K562 (cell line): ENCODE data around the gene ACOT7. TPM values are rescaled to one million over a fixed set of nuclear protein-coding genes. Genes with fewer than 3 reads are reported as not detected.
A peak's percentile ranks its signal among the peaks of the same experiment; 100 is the strongest.
"Not testable (repeated sequence)": the region's sequence is repeated elsewhere in the genome, so short reads cannot be mapped to it uniquely, and the experiment has no call there.

ENCODE experiments used
- ATAC-seq: fragments of 200-7000 bp; cut with Tn5 transposase; 3 replicates; pipeline ENCODE4 v1.9.1; 2020; ENCODE audit warnings: moderate library complexity
- BruUV-seq: library from RNA; stranded (reverse); fragments of 400-500 nt; replicated peaks from 2 replicates; lab custom pipeline; 2021; lab: Mats Ljungman, UMichigan
- CTCF ChIA-PET: fragments of 300-600 bp; formaldehyde crosslinking; extraction: SDS; loops from one replicate; lab custom pipeline; 2021; ENCODE audit warnings: low intra/inter-chr PET ratio; lab: Yijun Ruan, JAX
- POLR2A ChIA-PET: fragments of 300-600, 350-650 bp; sonication (Branson Sonifier 250); formaldehyde crosslinking; extraction: SDS; loops from one replicate; lab custom pipeline; 2021; ENCODE audit warnings: antibody characterized with exemption, inconsistent platforms; lab: Yijun Ruan, JAX
- DNase-seq, 4 experiments: peaks; one replicate each; pipeline versions ENCODE4 v3.0.0 to v3.0.0-alpha.2; 2011 to 2018; ENCODE audit warnings: low spot score in 3 of 4, mixed read lengths in 3 of 4; ENCODE audit errors: extremely low read depth in 1 of 4
- FAIRE-seq: peaks from 2 replicates; lab custom pipeline; 2011; peaks lifted over from hg19 to GRCh38; lab: Jason Lieb, UNC
- H2AFZ ChIP-seq: 2 replicates; pipeline ENCODE4 v1.6.0; 2011; ENCODE audit warnings: low read depth, low read length, control low read depth, inconsistent platforms
- H3K27ac ChIP-seq: fragments of 200-600 bp; 3 replicates; pipeline ENCODE4 v1.8.0; 2011; ENCODE audit warnings: low read depth, mild to moderate bottlenecking, control low read depth, inconsistent platforms, low read length, moderate library complexity, mixed read lengths; ENCODE audit errors: extremely low read depth
- H3K27me3 ChIP-seq, 2 experiments: fragments of 300-600 bp in 1 of 2; 2 replicates in 1 of 2; 3 replicates in 1 of 2; pipeline versions ENCODE4 v1.6.0 to v1.8.0; 2011; ENCODE audit warnings: inconsistent platforms in 2 of 2, low read length in 2 of 2, mild to moderate bottlenecking in 1 of 2, mixed read lengths in 1 of 2, moderate library complexity in 1 of 2; ENCODE audit not compliant: control insufficient read depth in 2 of 2, insufficient read depth in 2 of 2
- H3K36me3 ChIP-seq: fragments of 300-600 bp; 3 replicates; pipeline ENCODE4 v1.8.0; 2011; ENCODE audit warnings: mild to moderate bottlenecking, low read length, inconsistent platforms; ENCODE audit not compliant: control insufficient read depth, insufficient read depth
- H3K4me1 ChIP-seq, 2 experiments: fragments of 200-600 bp in 1 of 2; replicated peaks in 1 of 2; 2 replicates in 1 of 2; 3 replicates in 1 of 2; pipeline versions ENCODE4 v1.5.1 to v1.8.0; 2011; ENCODE audit warnings: inconsistent platforms in 2 of 2, low read length in 2 of 2, mild to moderate bottlenecking in 1 of 2, mixed read lengths in 1 of 2, moderate library complexity in 1 of 2; ENCODE audit not compliant: control insufficient read depth in 2 of 2, insufficient read depth in 2 of 2
- H3K4me2 ChIP-seq: 2 replicates; pipeline ENCODE4 v1.6.1; 2011; ENCODE audit warnings: low read length, control low read depth, inconsistent platforms, mixed read lengths; ENCODE audit not compliant: insufficient read depth
- H3K4me3 ChIP-seq: fragments of 200-600 bp; sonication (generic), shearing (Covaris generic); 2 replicates; pipeline ENCODE4 v1.5.1; 2016; ENCODE audit warnings: control low read depth, inconsistent platforms
- H3K79me2 ChIP-seq: fragments of 200-600 bp; 3 replicates; pipeline ENCODE4 v1.8.0; 2011; ENCODE audit warnings: low read length, inconsistent platforms; ENCODE audit not compliant: control insufficient read depth, insufficient read depth
- H3K9ac ChIP-seq, 2 experiments: 2 replicates each; pipeline versions ENCODE4 v1.6.0 to v1.6.1; 2011; ENCODE audit warnings: low read depth in 2 of 2, low read length in 2 of 2, control low read depth in 1 of 2, inconsistent platforms in 1 of 2, mild to moderate bottlenecking in 1 of 2, mixed read lengths in 1 of 2; ENCODE audit not compliant: insufficient read depth in 1 of 2
- H3K9me1 ChIP-seq: one replicate; pipeline ENCODE4 v1.6.0; 2011; ENCODE audit warnings: inconsistent platforms, mild to moderate bottlenecking, low read length, moderate library complexity; ENCODE audit not compliant: control insufficient read depth, insufficient read depth
- H3K9me3 ChIP-seq: replicated peaks from 2 replicates; pipeline ENCODE4 v1.5.1; 2011; ENCODE audit warnings: low read depth, low read length, inconsistent platforms; ENCODE audit not compliant: control insufficient read depth, insufficient read depth
- H4K20me1 ChIP-seq: replicated peaks from 2 replicates; pipeline ENCODE4 v1.6.1; 2011; ENCODE audit warnings: low read length, inconsistent platforms, mixed read lengths; ENCODE audit not compliant: control insufficient read depth, insufficient read depth
- ARID3B ChIP-seq: fragments of 250-450 bp; sonication (Bioruptor Pico); IDR thresholded peaks from 2 replicates; pipeline ENCODE4 v1.4.0; 2020; ENCODE audit warnings: borderline replicate concordance
- POLR2A ChIP-seq: fragments of 450-650 bp; conservative IDR thresholded peaks from 2 replicates; pipeline ENCODE4 v1.6.1; 2016
- YY1 ChIP-seq, 3 experiments: IDR thresholded peaks; 2 replicates each; pipeline ENCODE4 v1.6.1; 2011; ENCODE audit warnings: low read length in 2 of 3, mild to moderate bottlenecking in 2 of 3, moderate library complexity in 2 of 3, borderline replicate concordance in 1 of 3, control low read depth in 1 of 3, low read depth in 1 of 3; ENCODE audit not compliant: insufficient read depth in 3 of 3, insufficient replicate concordance in 2 of 3, control insufficient read depth in 1 of 3, insufficient read length in 1 of 3; ENCODE audit errors: extremely low read depth in 1 of 3
- ZBTB1 ChIP-seq: sonication (generic); formaldehyde crosslinking; IDR thresholded peaks from 2 replicates; pipeline ENCODE4 v1.8.1; 2023; ENCODE audit warnings: missing genetic modification reagents, low read depth, mild to moderate bottlenecking, borderline replicate concordance
- ZC3H4 ChIP-seq: sonication (generic); formaldehyde crosslinking; IDR thresholded peaks from 2 replicates; pipeline ENCODE4 v1.9.0; 2021; ENCODE audit warnings: missing genetic modification reagents, borderline replicate concordance
- ZNF263 ChIP-seq: sonication (generic); formaldehyde crosslinking; IDR thresholded peaks from 2 replicates; pipeline ENCODE4 v1.8.0; 2022; ENCODE audit warnings: mild to moderate bottlenecking, missing genetic modification reagents, borderline replicate concordance
- ZNF740 ChIP-seq, 3 experiments: fragments of 200-800 bp in 1 of 3; sonication (Bioruptor generic) in 1 of 3; sonication (generic) in 1 of 3; formaldehyde crosslinking in 1 of 3; IDR thresholded peaks; 2 replicates each; pipeline versions ENCODE4 v1.6.1 to v1.8.0; 2016 to 2022; ENCODE audit warnings: mild to moderate bottlenecking in 2 of 3, missing compliant biosample characterization in 2 of 3, missing genetic modification characterization in 2 of 3, missing genetic modification reagents in 1 of 3
- WGBS: fragments of 100-300 bp; shearing (Covaris generic); methylation state at CpG from one replicate; pipeline ENCODE4 v1.1.6; 2016; ENCODE audit warnings: low coverage, mixed read lengths; ENCODE audit not compliant: insufficient coverage; ENCODE audit errors: missing lambda C conversion rate; 5-methylcytosine and 5-hydroxymethylcytosine counted together
- in situ Hi-C: fragments of 300-500 bp; cut with MboI; formaldehyde crosslinking; loops from 4 replicates; pipeline ENCODE4 v1.15.0; 2018; ENCODE audit warnings: inconsistent platforms, mixed read lengths
- intact Hi-C: fragments of 100-400 bp; cut with micrococcal nuclease; formaldehyde crosslinking; loops from 2 replicates; pipeline ENCODE4 v1.14.2; 2022
- polyA plus RNA-seq, 8 experiments: library from polyadenylated mRNA; depleted of rRNA in 4 of 8; stranded (reverse) in 5 of 8; unstranded in 3 of 8; fragments of >200 nt; fragmentation: Nextera tagmentation in 2 of 8; fragmentation: Illumina TruSeq in 1 of 8; extraction: Ambion mirVana in 2 of 8; extraction: Trizol in 1 of 8; gene quantifications; 2 replicates each; pipeline versions ENCODE4 v1.2.1 to v1.2.3, GENCODE V29; 2011 to 2014; ENCODE audit warnings: inconsistent platforms in 1 of 8, missing spikeins in 1 of 8
- total RNA-seq, 7 experiments: library from RNA; depleted of rRNA in 6 of 7; stranded (reverse); fragments of >200 nt in 6 of 7; fragmentation: Illumina TruSeq in 2 of 7; extraction: Trizol in 2 of 7; gene quantifications; 2 replicates each; pipeline versions ENCODE4 v1.2.1 to v1.2.3, GENCODE V29; 2011 to 2021; ENCODE audit warnings: low replicate concordance in 1 of 7

The ACOT7 gene
- total and polyA plus RNA-seq, 9 of the 15 experiments (the other 6 are each of a cell fraction or from before 2014, with no cell fraction given): 7.0 to 92.6 (median 37.2) TPM

- 14% methylated on average over 6 of the region's 6 CpGs for WGBS
- Histone ChIP-seq H3K27me3 (peaks cover 6 to 39% of the 10 kb centered on the region in 2 experiments; a peak in 3 of 5 replicates), H4K20me1 (peaks cover 43% of the 10 kb centered on the region), H3K4me1 (peaks cover 44 to 77% of the 10 kb centered on the region in 2 experiments)
- POLR2A ChIA-PET: interaction anchor here (0.6 to 0.7 kb wide), 3 partner anchors 9 to 224 kb away, joined by 3 to 4 read pairs (median 3); partner anchors contain the start of gene HES2
- H3K9me3 ChIP-seq, H3K9me1 ChIP-seq, DNase-seq, H3K4me2 ChIP-seq, H3K36me3 ChIP-seq, in situ Hi-C loops, H3K9ac ChIP-seq, FAIRE-seq, BruUV-seq, CTCF ChIA-PET, intact Hi-C loops, ATAC-seq, H3K79me2 ChIP-seq, H2AFZ ChIP-seq, H3K4me3 ChIP-seq, H3K27ac ChIP-seq: not testable (repeated sequence)
- 0 out of 2 replicates have a peak, but pooled peaks have one; percentile 23 for TF ChIP-seq ZNF263
Measured at GRCh38 chr1:6428453-6428852, 34.9 kb upstream of the ACOT7 start.

GRCh38 chr1:6427441-6428390 is 34.1 kb upstream of the ACOT7 start:
- H4K20me1 ChIP-seq: peaks cover 44% of the 10 kb centered on the region
- no peak overlapping the region for H3K4me3 ChIP-seq
- POLR2A ChIA-PET: interaction anchor here (0.6 to 0.7 kb wide), 2 partner anchors 67 to 223 kb away, joined by 3 to 4 read pairs; no protein-coding TSS in a partner anchor
- no TSS peak for BruUV-seq
- no peaks in the 10 kb centered on the region for H3K36me3 ChIP-seq
- peak in 1 of 4 experiments; percentile 66 for DNase-seq
- H3K9me3 ChIP-seq: no peaks in the 10 kb centered on the region
- ATAC-seq: peak; percentile 22; the same call in 2 of the 3 replicates
- H3K27me3 ChIP-seq: peaks cover 6 to 44% of the 10 kb centered on the region in 2 experiments; a peak in 3 of 5 replicates
- H3K4me2 ChIP-seq: no peak overlapping the region
- H3K9ac ChIP-seq: peak overlapping the region in 1 of 2 experiments; percentile 28; a peak in 2 of 4 replicates
- CTCF ChIA-PET: no interaction called here
- peak; percentile 76 for FAIRE-seq
- intact Hi-C loops (no loop called here), in situ Hi-C loops (no loop called here)
- no peaks in the 10 kb centered on the region for H3K9me1 ChIP-seq
- peaks cover 44 to 82% of the 10 kb centered on the region in 2 experiments for H3K4me1 ChIP-seq
- no peaks in the 10 kb centered on the region for H3K79me2 ChIP-seq
- 33% methylated on average over 26 of the region's 26 CpGs for WGBS
- H3K27ac ChIP-seq: no peak overlapping the region
- no peak overlapping the region for H2AFZ ChIP-seq
- TF ChIP-seq ZC3H4: peak; percentile 78; the same call in 1 of the 2 replicates
- TF ChIP-seq YY1 (IDR thresholded peaks at IDR 0.05; ENCODE audit: borderline replicate concordance in 1 of 3, control insufficient read depth in 1 of 3, extremely low read depth in 1 of 3, insufficient read depth in 3 of 3, insufficient read length in 1 of 3, insufficient replicate concordance in 2 of 3, low read depth in 1 of 3, low read length in 2 of 3): no peak
- no peak for TF ChIP-seq ZNF740 (CRISPR knock-in tag; IDR thresholded peaks at IDR 0.05)
- TF ChIP-seq ZNF740 (tag; IDR thresholded peaks at IDR 0.05): no peak
- no peak for TF ChIP-seq ARID3B (CRISPR knock-in tag)
- no peak for TF ChIP-seq ZBTB1
- no peak for TF ChIP-seq POLR2A
